Measurements from ENCODE around the gene ATAD3A.

GRCh38 chr1:1482856-1483255 lies 29.1 kb upstream of the ATAD3A start:
- TF ChIP-seq ESRRG (CRISPR knock-in tag; IDR thresholded peaks at IDR 0.05) (no peak), ZNF70 (CRISPR knock-in tag; IDR thresholded peaks at IDR 0.05) (no peak), PATZ1 (CRISPR knock-in tag; IDR thresholded peaks at IDR 0.05; ENCODE audit: borderline replicate concordance) (no peak), ZFP3 (CRISPR knock-in tag; IDR thresholded peaks at IDR 0.05) (no peak), ZC3H10 (CRISPR knock-in tag; IDR thresholded peaks at IDR 0.05) (no peak), ZNF565 (CRISPR knock-in tag; conservative IDR thresholded peaks at IDR 0.05; ENCODE audit: low read depth) (no peak), TCF4 (CRISPR knock-in tag; IDR thresholded peaks at IDR 0.05; ENCODE audit: borderline replicate concordance) (no peak), ZNF8 (CRISPR knock-in tag; IDR thresholded peaks at IDR 0.05) (no peak), BACH2 (CRISPR knock-in tag; IDR thresholded peaks at IDR 0.05; ENCODE audit: borderline replicate concordance) (no peak)
